Gastroesophageal sphincter (tissue), 4 donors: Measurements from ENCODE around the gene SLC6A13. TPM values are rescaled to one million over a fixed set of nuclear protein-coding genes. Genes with fewer than 3 reads are reported as not detected.

ENCODE experiments used
- ATAC-seq: fragments of 150-250 bp; one replicate; pipeline ENCODE4 v1.9.1; 2016; ENCODE audit warnings: mild to moderate bottlenecking, moderate library complexity
- H3K27ac ChIP-seq, 4 donors: fragments of 200-600 bp; sonication (generic) in 3 of 4; 1 replicate in 3 of 4; 2 replicates in 1 of 4; pipeline ENCODE4 v1.5.1; 2016 to 2019
- H3K27me3 ChIP-seq: fragments of 200-600 bp; sonication (generic); one replicate; pipeline ENCODE4 v1.5.1; 2019
- H3K36me3 ChIP-seq, 2 donors: fragments of 200-600 bp; sonication (generic); one replicate each; pipeline ENCODE4 v1.5.1; 2019; ENCODE audit warnings: control low read depth in 1 of 2
- H3K4me1 ChIP-seq, 3 donors: fragments of 200-600 bp; sonication (generic); 1 replicate in 2 of 3; 2 replicates in 1 of 3; pipeline ENCODE4 v1.5.1; 2016 to 2019; ENCODE audit warnings: control low read depth in 2 of 3
- H3K4me3 ChIP-seq, 2 donors: fragments of 200-600 bp; sonication (generic); one replicate each; pipeline ENCODE4 v1.5.1; 2019; ENCODE audit warnings: mild to moderate bottlenecking in 1 of 2, moderate library complexity in 1 of 2
- H3K9me3 ChIP-seq, 3 donors: fragments of 200-600 bp; sonication (generic); one replicate each; pipeline ENCODE4 v1.5.1; 2017 to 2019; ENCODE audit warnings: control low read depth in 2 of 3
- EP300 ChIP-seq: sonication (generic); formaldehyde crosslinking; IDR thresholded peaks from one replicate; pipeline ENCODE4 v1.6.1; 2017; ENCODE audit warnings: antibody characterized with exemption, mild to moderate bottlenecking
- POLR2A ChIP-seq, 2 donors: fragments of 450-650 bp; IDR thresholded peaks; one replicate each; pipeline ENCODE4 v1.6.1; 2017; ENCODE audit warnings: antibody characterized with exemption in 2 of 2, mild to moderate bottlenecking in 2 of 2, moderate library complexity in 1 of 2
- POLR2AphosphoS5 ChIP-seq: sonication (generic); formaldehyde crosslinking; IDR thresholded peaks from one replicate; pipeline ENCODE4 v1.6.1; 2017; ENCODE audit warnings: antibody characterized with exemption
- WGBS, 2 donors: methylation state at CpG; one replicate each; pipeline ENCODE4 v1.1.5; 2018; ENCODE audit warnings: low coverage in 1 of 2; 5-methylcytosine and 5-hydroxymethylcytosine counted together
- total RNA-seq, 4 donors: library from RNA; depleted of rRNA; stranded (reverse); fragments of >200 nt; gene quantifications; one replicate each; pipeline ENCODE4 v1.1.0, GENCODE V29; 2016
- TF ChIP-seq, protein P1 (sequence below), 4 experiments: fragments of 200-600 bp in 2 of 4; fragments of 450-650 bp in 2 of 4; sonication (generic) in 1 of 4; IDR thresholded peaks; one replicate each; pipeline ENCODE4 v1.5.1; 2017 to 2019; ENCODE audit warnings: antibody characterized with exemption in 4 of 4, mild to moderate bottlenecking in 2 of 4, moderate library complexity in 2 of 4

SLC6A13 gene
- total RNA-seq, 4 donors from 2014 or later, result not detected

DNA sequence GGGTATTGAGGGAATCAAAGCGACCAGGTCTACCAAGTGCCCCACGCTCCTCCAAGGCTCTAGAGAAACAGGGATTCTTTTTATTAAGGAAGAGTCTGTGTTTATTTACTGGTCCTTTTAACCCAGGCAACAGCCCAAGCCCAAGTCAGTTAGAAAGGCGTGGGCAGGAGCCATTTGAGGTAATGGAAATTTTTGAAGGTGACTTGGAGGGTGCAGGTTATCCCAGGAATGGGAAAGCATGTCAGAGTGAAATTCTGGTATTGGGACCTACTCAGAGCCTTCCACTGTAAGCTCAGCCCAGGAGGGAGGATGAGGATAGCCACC, 51.5 kb downstream of the SLC6A13 start:
- WGBS, 2 donors, result 95% methylated on average over 2 of the region's 3 CpGs; no CpG with 5 or more reads in 1 of the 2 donors
- ATAC-seq, result no peak
- TF ChIP-seq POLR2A (IDR thresholded peaks at IDR 0.05) (no peak), POLR2AphosphoS5 (no peak), EP300 (no peak)
- TF ChIP-seq, protein P1, sequence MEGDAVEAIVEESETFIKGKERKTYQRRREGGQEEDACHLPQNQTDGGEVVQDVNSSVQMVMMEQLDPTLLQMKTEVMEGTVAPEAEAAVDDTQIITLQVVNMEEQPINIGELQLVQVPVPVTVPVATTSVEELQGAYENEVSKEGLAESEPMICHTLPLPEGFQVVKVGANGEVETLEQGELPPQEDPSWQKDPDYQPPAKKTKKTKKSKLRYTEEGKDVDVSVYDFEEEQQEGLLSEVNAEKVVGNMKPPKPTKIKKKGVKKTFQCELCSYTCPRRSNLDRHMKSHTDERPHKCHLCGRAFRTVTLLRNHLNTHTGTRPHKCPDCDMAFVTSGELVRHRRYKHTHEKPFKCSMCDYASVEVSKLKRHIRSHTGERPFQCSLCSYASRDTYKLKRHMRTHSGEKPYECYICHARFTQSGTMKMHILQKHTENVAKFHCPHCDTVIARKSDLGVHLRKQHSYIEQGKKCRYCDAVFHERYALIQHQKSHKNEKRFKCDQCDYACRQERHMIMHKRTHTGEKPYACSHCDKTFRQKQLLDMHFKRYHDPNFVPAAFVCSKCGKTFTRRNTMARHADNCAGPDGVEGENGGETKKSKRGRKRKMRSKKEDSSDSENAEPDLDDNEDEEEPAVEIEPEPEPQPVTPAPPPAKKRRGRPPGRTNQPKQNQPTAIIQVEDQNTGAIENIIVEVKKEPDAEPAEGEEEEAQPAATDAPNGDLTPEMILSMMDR (IDR thresholded peaks at IDR 0.05), result no peak

DNA sequence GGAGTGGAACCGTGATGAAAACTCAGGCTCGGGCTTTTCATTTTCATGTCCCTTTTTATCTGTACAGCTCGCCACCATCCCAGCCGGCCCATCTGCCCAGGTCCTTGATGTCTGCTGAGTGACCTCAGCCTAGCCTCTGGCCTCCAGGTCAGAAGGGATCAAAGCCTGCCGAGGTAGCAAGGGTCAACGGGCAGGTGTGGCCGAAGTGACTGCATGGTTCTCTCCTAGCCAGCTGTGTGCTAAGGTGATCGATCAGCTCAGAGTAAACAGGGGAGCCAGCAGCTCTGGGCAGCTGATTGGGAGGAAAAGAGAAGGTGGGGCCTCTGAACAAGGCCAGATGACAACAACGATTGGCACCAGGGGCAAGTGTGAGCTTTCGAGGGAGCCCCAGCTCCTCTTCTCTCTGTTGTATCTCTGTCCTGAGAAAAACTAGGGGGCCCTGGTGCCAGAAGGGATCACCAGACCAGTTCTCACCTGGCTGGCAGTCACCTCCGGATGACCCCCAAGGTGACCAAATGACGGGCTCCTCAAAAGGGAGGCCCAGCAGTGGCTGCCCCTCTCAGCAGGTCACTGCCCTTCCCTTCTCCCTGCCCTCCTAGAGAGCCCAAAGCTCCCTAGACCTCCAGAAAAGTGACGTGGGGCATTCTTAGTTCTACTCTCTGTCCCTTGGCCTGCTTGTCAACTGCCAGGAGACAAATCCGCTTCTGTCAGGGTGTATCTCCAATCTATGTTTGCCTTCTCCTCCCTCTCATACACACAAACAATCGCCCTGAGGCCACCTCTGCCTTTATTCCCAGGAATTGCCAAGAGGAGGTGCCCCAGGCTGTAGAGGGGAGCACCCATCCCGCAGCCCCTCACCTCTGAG, 52.1 kb downstream of the SLC6A13 start:
- no peak for TF ChIP-seq POLR2AphosphoS5
- no peak for TF ChIP-seq POLR2A (IDR thresholded peaks at IDR 0.05)
- TF ChIP-seq, protein P1 (IDR thresholded peaks at IDR 0.05), result no peak
- no peak for TF ChIP-seq EP300
- H3K27me3 ChIP-seq, result peaks cover 97% of the 10 kb centered on the region
- whole genome bisulfite sequencing, 2 donors, result 38 to 59% methylated on average over 8 to 12 of the region's 16 CpGs

More for the DNA sequence above, 51.5 kb downstream of the SLC6A13 start:
- Histone ChIP-seq H3K27ac (no peak overlapping the region), H3K27me3 (peaks cover 93% of the 10 kb centered on the region), H3K4me1 (peaks cover 0 to 9% (median 0%) of the 10 kb centered on the region in 3 donors), H3K9me3 (no peaks in the 10 kb centered on the region), H3K4me3 (no peak overlapping the region), H3K36me3 (no peaks in the 10 kb centered on the region)

DNA sequence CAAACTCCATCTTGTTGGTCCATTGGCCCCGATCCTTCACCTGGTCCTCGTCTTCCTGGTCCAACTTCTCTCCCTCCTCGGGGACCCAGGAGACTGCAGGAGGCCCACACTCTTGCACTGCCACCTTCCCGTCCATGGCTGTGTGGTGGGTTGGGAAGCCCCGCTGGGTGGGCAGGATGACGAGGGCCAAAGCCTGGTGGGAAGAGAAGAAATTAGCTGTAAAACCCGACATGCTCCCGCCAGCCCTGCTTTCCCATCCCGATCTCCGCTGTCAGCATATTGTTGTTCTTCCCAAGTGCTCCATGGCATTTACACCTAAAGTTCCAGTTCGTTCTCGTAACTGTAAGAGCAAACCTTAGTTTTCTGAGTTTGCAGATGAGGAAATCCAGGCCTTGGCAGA, 52.8 kb downstream of the SLC6A13 start:
- no peak for ATAC-seq
- H3K9me3 ChIP-seq, result no peaks in the 10 kb centered on the region
- H3K4me1 ChIP-seq, result peaks cover 0 to 9% (median 0%) of the 10 kb centered on the region in 3 donors
- 83 to 100% methylated on average over 2 to 6 of the region's 12 CpGs for WGBS, 2 donors
- H3K4me3 ChIP-seq, result no peak overlapping the region
- no peak overlapping the region for H3K27ac ChIP-seq
- TF ChIP-seq EP300, result no peak
- TF ChIP-seq, protein P1 (IDR thresholded peaks at IDR 0.05), result no peak
- no peak for TF ChIP-seq POLR2A (IDR thresholded peaks at IDR 0.05)
- TF ChIP-seq POLR2AphosphoS5, result no peak
- no peaks in the 10 kb centered on the region for H3K36me3 ChIP-seq
- peaks cover 97% of the 10 kb centered on the region for H3K27me3 ChIP-seq

More for the DNA sequence above, 52.1 kb downstream of the SLC6A13 start:
- Histone ChIP-seq H3K36me3 (no peaks in the 10 kb centered on the region), H3K4me1 (peaks cover 0 to 9% (median 0%) of the 10 kb centered on the region in 3 donors), H3K27ac (no peak overlapping the region), H3K9me3 (no peaks in the 10 kb centered on the region), H3K4me3 (no peak overlapping the region)
- no peak for ATAC-seq

DNA sequence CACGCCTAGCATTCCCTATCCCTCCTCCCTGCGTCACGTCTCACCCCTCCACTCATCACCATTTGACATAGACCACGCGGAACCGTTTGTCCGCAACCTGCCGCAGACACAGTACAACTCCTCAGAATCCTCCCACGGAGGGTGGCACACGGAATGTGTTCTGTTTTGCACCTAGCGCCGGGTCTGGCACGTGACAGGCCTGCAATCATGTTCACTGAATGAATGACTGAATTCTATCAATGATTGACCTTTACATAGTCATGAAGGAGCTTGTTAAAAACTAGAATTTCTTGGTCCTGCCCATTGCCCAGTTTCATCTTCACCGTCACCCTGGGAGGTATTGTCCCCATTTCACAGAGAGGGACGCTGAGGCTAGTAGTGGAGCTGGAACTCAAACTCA, 53.4 kb downstream of the SLC6A13 start:
- no peak for ATAC-seq
- no peaks in the 10 kb centered on the region for H3K36me3 ChIP-seq
- H3K4me1 ChIP-seq, result peaks cover 0 to 13% (median 0%) of the 10 kb centered on the region in 3 donors
- H3K27me3 ChIP-seq, result peaks cover 97% of the 10 kb centered on the region
- H3K4me3 ChIP-seq, result no peak overlapping the region
- no peaks in the 10 kb centered on the region for H3K9me3 ChIP-seq
- H3K27ac ChIP-seq, result no peak overlapping the region
- TF ChIP-seq POLR2AphosphoS5, result no peak
- no peak for TF ChIP-seq EP300
- TF ChIP-seq, protein P1 (IDR thresholded peaks at IDR 0.05), result no peak
- TF ChIP-seq POLR2A (IDR thresholded peaks at IDR 0.05), result no peak
- 90% methylated on average over 9 of the region's 15 CpGs; no CpG with 5 or more reads in 1 of the 2 donors for WGBS, 2 donors

DNA sequence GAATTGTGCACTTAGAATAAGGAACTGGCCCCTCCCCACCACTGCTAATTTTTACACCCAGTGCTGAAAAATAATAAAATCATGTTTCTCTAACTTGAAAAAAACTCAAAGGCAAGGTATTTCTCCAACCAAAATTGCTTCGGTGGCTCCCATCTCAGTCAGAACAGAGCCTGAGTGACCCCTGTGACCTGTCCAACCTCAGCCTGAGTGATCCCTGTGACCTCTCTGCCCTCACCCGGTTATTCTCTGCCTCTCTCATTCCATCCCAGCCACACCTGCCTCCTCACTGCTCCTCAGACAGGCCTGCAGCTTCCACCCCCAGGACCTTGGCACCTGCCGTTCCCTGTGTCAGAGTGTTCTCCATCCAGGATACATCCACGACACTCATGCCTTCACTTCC, 53.8 kb downstream of the SLC6A13 start:
- no peaks in the 10 kb centered on the region for H3K9me3 ChIP-seq
- no peak for TF ChIP-seq EP300
- TF ChIP-seq POLR2A (IDR thresholded peaks at IDR 0.05), result no peak
- TF ChIP-seq, protein P1 (IDR thresholded peaks at IDR 0.05), result no peak
- TF ChIP-seq POLR2AphosphoS5, result no peak
- H3K27ac ChIP-seq, result no peak overlapping the region
- no peaks in the 10 kb centered on the region for H3K36me3 ChIP-seq
- peaks cover 97% of the 10 kb centered on the region for H3K27me3 ChIP-seq
- H3K4me3 ChIP-seq, result no peak overlapping the region
- 68 to 69% methylated on average over 4 of the region's 4 CpGs for WGBS, 2 donors
- peaks cover 0 to 17% (median 0%) of the 10 kb centered on the region in 3 donors for H3K4me1 ChIP-seq
- no peak for ATAC-seq
